Activated CD8-positive, alpha-beta memory T cell treated with anti-CD3 and anti-CD28 coated beads for 4 hours (primary cell): ENCODE data around the gene ADAM29.
"Not testable (repeated sequence)": the region's sequence is repeated elsewhere in the genome, so short reads cannot be mapped to it uniquely, and the experiment has no call there.

Experiments
- DNase-seq, 2 donors: peaks; one replicate each; pipeline ENCODE4 v3.0.0-alpha.2; 2020; ENCODE audit warnings: low read depth in 2 of 2

Gene ADAM29

DNA sequence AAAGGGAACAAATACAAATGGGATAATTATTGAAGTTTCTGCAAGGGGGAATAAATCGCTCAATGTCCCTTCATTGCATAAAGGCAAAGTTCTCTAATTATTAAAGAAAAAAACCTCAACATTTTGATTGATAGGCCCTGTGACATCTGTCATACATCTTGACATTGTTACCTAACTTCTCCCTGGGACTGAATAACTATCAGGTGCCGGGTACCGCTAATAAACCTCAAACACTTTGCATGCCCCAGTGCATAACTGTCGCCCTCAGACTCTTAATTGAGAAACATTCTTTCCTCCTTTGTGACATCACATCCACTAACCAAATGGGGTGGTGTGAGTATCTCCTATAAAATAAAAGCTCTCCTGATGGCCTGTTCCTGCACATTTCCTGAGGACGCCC is at the start of gene ADAM29:
Gene ADAM29, plus strand, starts transcription at position 301 of the 400 bp plus-strand sequence. CDS start 57,168 bp downstream, outside the sequence.
- DNase-seq, result no peak

DNA sequence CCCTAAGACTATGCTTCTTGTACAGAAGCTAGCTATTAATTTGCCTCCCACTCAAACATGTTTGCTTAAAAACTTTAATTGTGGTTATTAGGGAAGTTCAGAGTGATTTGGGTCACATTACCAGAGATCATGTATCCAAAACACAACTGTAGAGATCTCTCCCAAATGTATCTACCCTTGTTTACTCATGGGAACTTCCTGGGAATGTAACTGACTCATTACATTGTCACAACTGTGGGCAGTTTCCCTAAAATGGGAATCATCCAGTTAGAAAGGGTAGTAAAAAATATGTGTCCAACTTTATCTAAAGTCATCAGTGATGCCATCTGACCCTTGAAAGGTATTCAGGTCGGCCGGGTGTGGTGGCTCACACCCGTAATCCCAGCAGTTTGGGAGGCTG is 48.8 kb upstream of the ADAM29 start:
- DNase-seq, result no peak

- DNase-seq, result no peak
These were observed 47.8 kb upstream of the ADAM29 start for GRCh38 chr4:174870311-174870710.

GRCh38 chr4:174871407-174871806 is 46.8 kb upstream of the ADAM29 start:
- no peak for DNase-seq

- not testable (repeated sequence) for DNase-seq
These were observed 45.0 kb upstream of the ADAM29 start for GRCh38 chr4:174873146-174873545.

- no peak for DNase-seq
These were observed 44.2 kb upstream of the ADAM29 start for GRCh38 chr4:174873931-174874330.

DNA sequence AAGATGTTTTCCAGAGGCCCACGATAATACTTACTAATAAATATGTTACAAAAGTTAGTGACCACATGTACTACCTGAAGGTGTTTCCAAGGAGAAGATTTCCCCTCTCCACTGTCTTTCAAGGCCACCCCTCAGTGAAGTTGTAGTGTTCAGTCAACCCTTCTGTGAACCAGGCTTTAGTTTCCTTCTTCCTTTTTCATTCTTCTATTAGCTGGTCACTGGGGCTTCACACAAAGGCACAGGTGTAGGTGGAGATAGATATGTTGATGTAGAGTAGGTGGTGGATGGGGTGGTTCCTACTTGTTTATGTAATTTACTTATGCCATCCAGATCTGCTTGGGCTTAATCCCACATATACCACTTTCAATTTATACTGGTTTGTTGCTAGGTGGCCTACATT is 43.3 kb upstream of the ADAM29 start:
- no peak for DNase-seq

GRCh38 chr4:174880001-174880400 is 38.2 kb upstream of the ADAM29 start:
- no peak for DNase-seq

DNA sequence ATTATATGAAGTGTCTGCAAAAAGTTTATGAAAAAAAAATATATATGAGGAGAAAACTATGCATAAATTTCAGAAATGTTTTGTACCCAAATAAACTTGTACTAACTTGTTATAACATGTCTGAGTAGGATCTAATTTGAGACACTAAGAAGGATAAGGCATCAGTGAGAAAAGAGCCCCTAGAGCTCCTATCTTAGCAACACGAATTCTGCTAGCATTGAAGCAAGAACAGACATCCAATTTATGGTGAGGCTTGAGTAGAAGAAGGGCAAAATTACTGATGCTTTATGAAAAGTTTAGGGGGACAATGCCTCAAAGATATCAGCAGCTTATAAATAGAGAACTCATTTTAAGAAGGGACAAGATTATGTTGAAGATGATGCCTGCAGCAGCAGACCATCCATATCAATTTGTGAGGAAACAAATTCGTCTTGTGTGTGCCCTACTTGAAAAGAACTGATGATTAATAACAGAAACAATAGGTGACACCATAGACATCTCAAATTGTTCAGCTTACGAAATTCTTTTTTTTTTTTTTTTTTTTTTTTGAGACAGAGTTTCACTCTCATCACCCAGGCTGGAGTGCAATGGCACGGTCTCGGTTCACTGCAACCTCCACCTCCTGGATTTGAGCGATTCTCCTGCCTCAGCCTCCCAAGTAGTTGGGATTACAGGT is 35.7 kb upstream of the ADAM29 start:
- no peak for DNase-seq

DNA sequence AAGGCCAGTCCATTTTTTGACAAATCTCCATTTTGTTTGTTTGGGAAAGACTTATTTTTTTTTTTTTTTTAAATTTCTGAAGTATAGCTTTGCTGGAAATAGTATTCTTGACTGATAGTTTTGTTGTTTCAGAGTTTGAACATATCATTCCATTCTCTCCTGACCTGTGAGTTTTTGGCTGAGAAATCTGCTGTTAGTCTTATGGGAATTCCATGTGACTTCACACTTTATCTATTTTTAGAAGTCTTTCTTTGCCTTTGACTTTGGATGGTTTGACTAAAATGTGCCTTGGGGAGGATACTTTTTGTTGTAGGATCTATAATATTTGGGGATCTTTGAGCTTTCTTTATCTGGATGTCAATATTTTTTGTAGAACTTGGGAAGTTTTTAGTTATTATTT is 10.7 kb upstream of the ADAM29 start:
- no peak for DNase-seq

GRCh38 chr4:174910271-174910670 is 7.9 kb upstream of the ADAM29 start:
- no peak for DNase-seq

GRCh38 chr4:174912919-174913543 is 5.1 kb upstream of the ADAM29 start:
- no peak for DNase-seq

DNA sequence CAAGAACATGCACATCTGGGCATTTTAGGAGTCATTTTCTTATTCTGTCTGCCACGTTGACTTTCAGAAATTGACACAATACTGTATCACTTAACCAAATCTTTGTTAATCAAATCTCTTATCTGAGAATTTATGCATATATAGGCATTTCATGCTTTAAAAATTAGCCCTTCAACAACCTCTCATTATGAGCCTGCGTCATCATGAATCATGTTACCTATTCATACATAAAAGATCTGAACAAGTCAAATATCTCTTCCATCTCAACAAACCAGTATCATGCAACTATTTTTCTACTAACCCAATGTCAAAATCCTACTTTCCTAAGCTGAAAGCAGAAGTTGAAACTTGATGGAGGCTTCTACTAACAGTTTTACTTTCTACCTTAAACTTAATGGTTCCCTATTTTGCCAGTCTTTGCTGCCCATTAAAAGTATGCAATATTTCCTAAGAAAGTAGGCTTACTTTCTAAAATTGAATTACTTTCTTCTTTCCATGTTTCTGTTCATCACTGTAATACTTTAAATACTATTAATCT is 1.8 kb downstream of the ADAM29 start:
- DNase-seq, result no peak

- DNase-seq, result no peak
These were observed 8.8 kb downstream of the ADAM29 start for GRCh38 chr4:174926958-174927357.

- no peak for DNase-seq
These were observed 10.0 kb downstream of the ADAM29 start for GRCh38 chr4:174928174-174928573.

DNA sequence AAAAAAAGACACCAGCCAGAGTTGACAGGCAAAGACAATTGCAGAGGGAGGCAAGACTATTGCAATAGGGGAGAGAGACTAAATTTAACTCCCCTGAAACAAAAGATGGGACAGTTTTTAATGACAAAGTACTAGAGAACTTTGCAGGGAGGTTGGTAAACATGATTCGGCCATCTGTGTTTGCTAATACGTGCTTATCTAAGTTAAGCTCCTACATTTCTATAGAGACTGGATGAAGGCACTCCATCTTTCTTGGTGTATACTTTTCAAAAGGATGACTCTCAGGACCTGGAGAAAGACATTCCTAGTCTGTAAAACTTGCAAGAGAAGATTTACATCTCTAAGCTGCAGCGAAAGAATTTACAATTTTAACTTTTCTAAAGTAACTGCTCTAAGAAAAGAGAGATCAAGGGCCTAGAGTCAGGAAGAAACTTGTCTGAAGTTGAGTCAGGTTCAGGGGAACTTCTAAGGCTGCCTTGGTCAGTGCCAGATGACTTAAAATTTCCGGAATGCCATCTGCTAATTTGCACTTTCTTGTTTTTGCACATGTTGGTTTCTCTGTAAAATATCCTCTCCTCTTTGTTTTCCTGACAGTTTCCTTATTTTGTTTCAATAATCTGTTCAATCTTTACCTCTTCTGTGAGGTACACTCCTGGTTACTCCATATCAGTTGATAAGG is 10.6 kb downstream of the ADAM29 start:
- DNase-seq, result no peak

- DNase-seq, result no peak
These were observed 11.2 kb downstream of the ADAM29 start for GRCh38 chr4:174929346-174929745.

DNA sequence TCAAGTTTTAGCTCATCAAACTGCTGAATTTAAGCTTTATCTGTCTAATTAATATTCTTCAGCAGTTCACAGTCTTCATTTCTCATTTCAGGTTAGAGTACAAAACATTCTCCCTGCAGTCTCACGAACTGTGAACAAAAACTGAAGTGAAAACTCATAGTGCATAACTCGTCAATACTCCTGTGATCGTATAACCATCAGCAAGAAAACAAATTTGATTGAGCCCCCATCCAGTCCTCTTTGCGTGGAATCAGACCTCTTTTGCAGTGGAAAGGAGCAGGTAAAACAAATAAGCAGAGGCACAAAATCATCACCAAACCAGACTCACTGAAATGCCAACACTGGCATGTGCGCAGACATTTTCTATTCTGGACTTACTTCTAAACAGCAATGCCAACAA is 12.7 kb downstream of the ADAM29 start:
- DNase-seq, result no peak

- no peak for DNase-seq
These were observed 14.9 kb downstream of the ADAM29 start for GRCh38 chr4:174933083-174933482.

DNA sequence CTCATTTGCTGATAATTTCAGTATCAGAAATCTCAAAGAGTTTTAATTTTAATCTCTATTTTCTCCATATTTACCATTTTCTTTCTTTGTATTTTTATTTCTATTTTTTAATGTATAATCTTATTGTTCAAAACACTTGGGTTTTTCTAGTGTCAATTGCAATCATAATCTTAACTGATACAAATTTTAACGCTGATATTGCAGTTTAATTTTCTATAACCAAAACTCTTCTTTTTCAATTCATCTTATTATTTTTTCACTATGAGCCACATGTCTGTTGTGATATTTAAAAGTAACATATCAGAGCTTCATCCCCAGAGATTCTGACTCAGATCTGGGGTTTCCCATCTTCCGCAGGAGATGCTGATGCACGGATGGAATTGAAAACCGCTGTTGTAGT is 16.2 kb downstream of the ADAM29 start:
- no peak for DNase-seq

GRCh38 chr4:174935607-174936006 is 17.4 kb downstream of the ADAM29 start:
- no peak for DNase-seq

DNA sequence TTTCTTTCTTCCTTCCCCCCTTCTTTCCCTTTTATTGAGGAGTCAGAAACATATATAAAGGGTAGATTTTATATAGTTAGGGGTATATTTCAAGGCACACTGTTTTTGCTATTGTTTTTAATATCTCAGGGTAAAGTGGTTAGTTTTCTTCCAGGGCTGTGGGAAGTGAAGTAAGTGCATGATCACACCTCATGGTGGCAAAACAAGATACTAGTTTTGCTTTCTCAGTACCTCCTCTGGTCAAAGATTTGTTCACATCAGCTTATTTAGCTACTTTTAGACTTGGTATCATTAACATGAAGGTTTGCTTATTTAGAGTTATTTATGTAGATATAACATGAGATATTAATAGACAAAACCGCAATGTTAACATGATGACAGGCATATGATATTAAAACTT is 21.8 kb downstream of the ADAM29 start:
- DNase-seq, result no peak

- no peak for DNase-seq
These were observed 28.1 kb downstream of the ADAM29 start for GRCh38 chr4:174946246-174946645.
